A673 (cell line): ENCODE results near the gene COBL. TPM values are rescaled to one million over a fixed set of nuclear protein-coding genes. Genes with fewer than 3 reads are reported as not detected.

Experiments
- BruUV-seq: library from RNA; stranded (reverse); fragments of 400-500 nt; replicated peaks from 2 replicates; lab custom pipeline; 2021; lab: Mats Ljungman, UMichigan
- CTCF ChIA-PET: fragments of 300-600 bp; sonication (Branson Sonifier 250); formaldehyde crosslinking; loops from one replicate; lab custom pipeline; 2022; ENCODE audit warnings: antibody characterized with exemption; lab: Charles Lee
- POLR2A ChIA-PET: fragments of 300-600 bp; sonication (Branson Sonifier 250); formaldehyde crosslinking; loops from one replicate; lab custom pipeline; 2022; ENCODE audit warnings: antibody characterized with exemption; ENCODE audit not compliant: low non-redundant PET; lab: Charles Lee
- DNase-seq: peaks from one replicate; pipeline ENCODE4 v3.0.0-alpha.2; 2015; ENCODE audit warnings: low spot score
- H3K27ac ChIP-seq: fragments of 200-600 bp; sonication (generic); 2 replicates; pipeline ENCODE4 v1.5.1; 2016; ENCODE audit warnings: mixed run types, low read depth, mild to moderate bottlenecking, mixed read lengths, antibody characterized with exemption, low read length; ENCODE audit not compliant: poor library complexity, severe bottlenecking
- H3K27me3 ChIP-seq: fragments of 200-600 bp; sonication (generic); replicated peaks from 2 replicates; pipeline ENCODE4 v1.6.1; 2017; ENCODE audit warnings: mixed run types, low read depth, mild to moderate bottlenecking, mixed read lengths, antibody characterized with exemption, low read length; ENCODE audit not compliant: insufficient read depth, poor library complexity
- H3K36me3 ChIP-seq: fragments of 200-600 bp; sonication (generic); 2 replicates; pipeline ENCODE4 v1.6.1; 2016; ENCODE audit warnings: mixed run types, mild to moderate bottlenecking, mixed read lengths, antibody characterized with exemption, low read length; ENCODE audit not compliant: insufficient read depth, poor library complexity, severe bottlenecking
- H3K4me1 ChIP-seq: fragments of 200-600 bp; sonication (generic); 2 replicates; pipeline ENCODE4 v1.6.1; 2017; ENCODE audit warnings: mixed run types, mild to moderate bottlenecking, mixed read lengths, antibody characterized with exemption, low read length; ENCODE audit not compliant: insufficient read depth, poor library complexity, severe bottlenecking
- H3K4me3 ChIP-seq: fragments of 200-600 bp; sonication (generic); 2 replicates; pipeline ENCODE4 v1.5.1; 2016; ENCODE audit warnings: low read depth, mixed run types, mild to moderate bottlenecking, mixed read lengths, low read length; ENCODE audit not compliant: poor library complexity, severe bottlenecking
- H3K9me3 ChIP-seq: fragments of 200-600 bp; sonication (generic); 2 replicates; pipeline ENCODE4 v1.6.1; 2016; ENCODE audit warnings: mixed run types, low read depth, mild to moderate bottlenecking, mixed read lengths, antibody characterized with exemption, low read length; ENCODE audit not compliant: poor library complexity, severe bottlenecking
- EZH2 ChIP-seq: fragments of 200-600 bp; sonication (generic); IDR thresholded peaks from 2 replicates; pipeline ENCODE4 v1.6.1; 2017; ENCODE audit warnings: borderline replicate concordance, low read depth, mild to moderate bottlenecking, mixed read lengths, antibody characterized with exemption, low read length; ENCODE audit not compliant: poor library complexity, severe bottlenecking
- intact Hi-C: fragments of 100-400 bp; cut with micrococcal nuclease; formaldehyde crosslinking; loops from one replicate; pipeline ENCODE4 v1.10.0; 2022; ENCODE audit not compliant: unreplicated experiment
- total RNA-seq: library from RNA; stranded (reverse); gene quantifications from 2 replicates; pipeline ENCODE4 v1.2.3, GENCODE V29; 2021
- TF ChIP-seq, protein P1 (sequence below): fragments of 300-800, 200-600 bp; sonication (generic); conservative IDR thresholded peaks from 2 replicates; pipeline ENCODE4 v1.5.1; 2017; ENCODE audit warnings: low read depth, mild to moderate bottlenecking, antibody characterized with exemption, low read length, moderate library complexity, mixed read lengths

COBL gene
- total RNA-seq, 1 experiment from 2014 or later, result not detected

DNA sequence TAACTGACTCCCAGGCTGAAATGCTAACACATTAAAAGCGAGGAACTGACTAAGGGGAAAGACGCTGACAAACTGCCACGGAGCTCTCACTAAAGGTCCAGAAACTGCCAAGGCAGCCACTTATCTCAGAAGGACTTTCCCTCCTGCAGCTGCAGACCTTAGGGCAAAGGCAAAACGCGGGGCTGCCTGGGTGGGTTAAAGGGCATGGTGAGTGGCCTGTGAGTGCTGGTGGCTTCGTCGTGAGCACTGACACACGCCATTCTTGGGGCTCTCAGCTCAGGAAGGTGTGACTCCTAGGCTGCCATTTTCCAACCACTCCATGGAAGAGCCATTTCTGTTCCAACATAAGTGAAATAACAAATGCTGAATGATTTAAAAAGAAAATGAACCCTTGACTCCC lies 232.5 kb downstream of the COBL start:
- Histone ChIP-seq H3K4me3 (no peak overlapping the region), H3K27ac (no peak overlapping the region), H3K9me3 (no peaks in the 10 kb centered on the region), H3K36me3 (no peaks in the 10 kb centered on the region), H3K27me3 (no peaks in the 10 kb centered on the region), H3K4me1 (no peaks in the 10 kb centered on the region)
- no peak for DNase-seq
- CTCF ChIA-PET, result no interaction called here
- BruUV-seq, result no TSS peak
- POLR2A ChIA-PET, result no interaction called here
- intact Hi-C loops, result no loop called here
- TF ChIP-seq, protein P1, sequence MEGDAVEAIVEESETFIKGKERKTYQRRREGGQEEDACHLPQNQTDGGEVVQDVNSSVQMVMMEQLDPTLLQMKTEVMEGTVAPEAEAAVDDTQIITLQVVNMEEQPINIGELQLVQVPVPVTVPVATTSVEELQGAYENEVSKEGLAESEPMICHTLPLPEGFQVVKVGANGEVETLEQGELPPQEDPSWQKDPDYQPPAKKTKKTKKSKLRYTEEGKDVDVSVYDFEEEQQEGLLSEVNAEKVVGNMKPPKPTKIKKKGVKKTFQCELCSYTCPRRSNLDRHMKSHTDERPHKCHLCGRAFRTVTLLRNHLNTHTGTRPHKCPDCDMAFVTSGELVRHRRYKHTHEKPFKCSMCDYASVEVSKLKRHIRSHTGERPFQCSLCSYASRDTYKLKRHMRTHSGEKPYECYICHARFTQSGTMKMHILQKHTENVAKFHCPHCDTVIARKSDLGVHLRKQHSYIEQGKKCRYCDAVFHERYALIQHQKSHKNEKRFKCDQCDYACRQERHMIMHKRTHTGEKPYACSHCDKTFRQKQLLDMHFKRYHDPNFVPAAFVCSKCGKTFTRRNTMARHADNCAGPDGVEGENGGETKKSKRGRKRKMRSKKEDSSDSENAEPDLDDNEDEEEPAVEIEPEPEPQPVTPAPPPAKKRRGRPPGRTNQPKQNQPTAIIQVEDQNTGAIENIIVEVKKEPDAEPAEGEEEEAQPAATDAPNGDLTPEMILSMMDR, result no peak
- TF ChIP-seq EZH2, result no peak

DNA sequence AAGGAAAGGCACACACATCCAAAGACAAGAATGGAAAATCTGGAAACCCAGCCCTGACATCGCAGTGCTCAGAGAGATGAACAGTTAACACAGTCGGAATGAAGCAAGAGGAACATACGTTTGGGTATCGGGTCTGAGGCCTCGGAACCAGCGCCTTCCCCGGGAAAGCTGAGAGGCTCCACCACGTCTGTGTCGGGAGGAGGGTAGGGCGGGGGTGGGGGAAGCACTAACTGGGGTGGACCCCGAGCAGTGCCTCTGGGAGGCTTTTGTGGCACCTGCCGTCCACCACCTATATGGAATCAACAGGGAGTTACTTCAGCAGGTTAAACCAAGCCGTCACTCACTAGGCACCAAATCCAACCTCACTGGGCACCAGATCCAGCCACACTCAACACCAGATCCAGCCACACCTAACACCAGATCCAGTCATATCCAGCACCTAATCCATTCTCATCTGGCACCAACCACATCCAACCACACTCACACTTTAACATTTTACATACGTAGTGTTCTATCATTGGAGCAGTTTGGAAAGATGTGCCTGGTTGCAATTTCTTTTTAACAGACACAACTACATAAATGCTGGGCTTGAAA lies 233.6 kb downstream of the COBL start:
- H3K4me1 ChIP-seq, result no peaks in the 10 kb centered on the region
- no peaks in the 10 kb centered on the region for H3K27me3 ChIP-seq
- H3K36me3 ChIP-seq, result no peaks in the 10 kb centered on the region
- CTCF ChIA-PET, result no interaction called here
- no peaks in the 10 kb centered on the region for H3K9me3 ChIP-seq
- DNase-seq, result no peak
- TF ChIP-seq, protein P1, result no peak
- no peak for TF ChIP-seq EZH2
- no peak overlapping the region for H3K27ac ChIP-seq
- intact Hi-C loops, result no loop called here
- BruUV-seq, result no TSS peak
- no peak overlapping the region for H3K4me3 ChIP-seq
- POLR2A ChIA-PET, result no interaction called here

DNA sequence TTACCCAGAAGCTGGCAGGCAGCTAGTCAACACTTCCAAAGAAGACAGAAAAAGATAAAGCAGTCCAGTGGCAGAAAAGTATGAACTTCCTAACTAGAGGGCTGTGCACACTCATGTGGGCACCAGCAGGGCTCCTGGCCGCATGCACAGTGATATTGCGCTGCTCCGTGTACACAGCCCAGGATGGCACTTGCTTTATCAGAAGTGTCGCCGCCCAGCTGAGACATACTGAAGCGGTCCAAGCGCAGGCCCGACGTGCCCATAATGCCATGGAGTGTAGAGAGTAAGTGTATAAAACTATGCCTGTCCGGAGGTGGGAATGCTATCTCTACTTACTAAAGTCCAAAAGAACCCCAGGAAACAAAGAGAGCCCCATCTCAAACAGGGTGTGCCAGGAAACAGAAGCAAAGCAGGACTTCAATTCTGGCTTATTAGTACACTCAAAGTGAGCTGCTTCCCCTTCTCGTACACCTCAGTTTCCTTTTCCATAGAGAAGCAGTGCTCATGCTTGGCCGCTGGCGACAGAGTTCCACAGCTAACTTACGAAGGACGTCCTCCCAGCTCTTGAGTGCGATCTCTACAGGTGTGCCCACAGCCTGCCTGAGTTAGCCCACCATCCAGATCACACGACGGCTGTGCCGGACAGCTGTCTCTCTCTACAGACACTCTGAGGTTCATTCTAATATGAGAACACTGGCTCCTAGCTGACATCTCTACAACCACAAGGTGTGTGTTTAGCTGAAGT lies 234.3 kb downstream of the COBL start:
- no TSS peak for BruUV-seq
- no peaks in the 10 kb centered on the region for H3K4me1 ChIP-seq
- no peak for TF ChIP-seq EZH2
- TF ChIP-seq, protein P1, result no peak
- POLR2A ChIA-PET, result no interaction called here
- no peaks in the 10 kb centered on the region for H3K27me3 ChIP-seq
- no peak overlapping the region for H3K27ac ChIP-seq
- H3K36me3 ChIP-seq, result no peaks in the 10 kb centered on the region
- CTCF ChIA-PET, result no interaction called here
- no peak for DNase-seq
- intact Hi-C loops, result no loop called here
- H3K4me3 ChIP-seq, result no peak overlapping the region
- H3K9me3 ChIP-seq, result peaks cover under 1% of the 10 kb centered on the region
